Lower lobe of right lung (tissue), 2 donors: ENCODE data around the gene PTPRT. TPM values are rescaled to one million over a fixed set of nuclear protein-coding genes. Genes with fewer than 3 reads are reported as not detected.

Source experiments
- ATAC-seq, 2 donors: fragments of 200-7000 bp; cut with Tn5 transposase; one replicate each; pipeline ENCODE4 v1.9.1; 2020 to 2022; ENCODE audit warnings: mild to moderate bottlenecking in 2 of 2, moderate library complexity in 2 of 2
- DNase-seq: peaks from one replicate; pipeline ENCODE4 v3.0.0-alpha.2; 2020
- H3K27ac ChIP-seq: fragments of 200-600 bp; one replicate; pipeline ENCODE4 v1.8.0; 2022
- H3K27me3 ChIP-seq: fragments of 200-600 bp; one replicate; pipeline ENCODE4 v1.8.0; 2022; ENCODE audit warnings: low read depth
- H3K36me3 ChIP-seq: fragments of 200-600 bp; one replicate; pipeline ENCODE4 v1.8.0; 2022; ENCODE audit warnings: mild to moderate bottlenecking
- H3K4me1 ChIP-seq: fragments of 200-600 bp; one replicate; pipeline ENCODE4 v1.8.0; 2022
- H3K4me3 ChIP-seq: fragments of 200-600 bp; one replicate; pipeline ENCODE4 v1.8.0; 2022; ENCODE audit warnings: mild to moderate bottlenecking
- H3K9me3 ChIP-seq: fragments of 200-600 bp; one replicate; pipeline ENCODE4 v1.8.0; 2022
- intact Hi-C: fragments of 100-400 bp; cut with DNase I; formaldehyde crosslinking; loops from one replicate; pipeline ENCODE4 v1.11.0; 2022
- total RNA-seq: library from RNA; stranded (reverse); fragmentation: NEBNext Ultra II Directional; extraction: Animal tissue kit (Norgen Biotek cat#: 25700); gene quantifications from one replicate; pipeline ENCODE4 v1.2.1, GENCODE V29; 2021
- TF ChIP-seq, protein P1 (sequence below): fragments of 200-600 bp; IDR thresholded peaks from one replicate; pipeline ENCODE4 v1.8.0; 2022; ENCODE audit warnings: antibody characterized with exemption, mild to moderate bottlenecking
- donor health status: DM: no; HTN: yes; CAD: no; lungs with severe emphysema.

The PTPRT gene
- total RNA-seq, 1 donor from 2014 or later, result 8.0 TPM

GRCh38 chr20:42752620-42753019, 437.1 kb downstream of the PTPRT start:
- Histone ChIP-seq H3K36me3 (no peaks in the 10 kb centered on the region), H3K27ac (no peak overlapping the region), H3K9me3 (no peaks in the 10 kb centered on the region), H3K4me1 (peaks cover 4% of the 10 kb centered on the region), H3K27me3 (no peaks in the 10 kb centered on the region), H3K4me3 (no peak overlapping the region)
- ATAC-seq, result peak; percentile 52 to 75
- TF ChIP-seq, protein P1, sequence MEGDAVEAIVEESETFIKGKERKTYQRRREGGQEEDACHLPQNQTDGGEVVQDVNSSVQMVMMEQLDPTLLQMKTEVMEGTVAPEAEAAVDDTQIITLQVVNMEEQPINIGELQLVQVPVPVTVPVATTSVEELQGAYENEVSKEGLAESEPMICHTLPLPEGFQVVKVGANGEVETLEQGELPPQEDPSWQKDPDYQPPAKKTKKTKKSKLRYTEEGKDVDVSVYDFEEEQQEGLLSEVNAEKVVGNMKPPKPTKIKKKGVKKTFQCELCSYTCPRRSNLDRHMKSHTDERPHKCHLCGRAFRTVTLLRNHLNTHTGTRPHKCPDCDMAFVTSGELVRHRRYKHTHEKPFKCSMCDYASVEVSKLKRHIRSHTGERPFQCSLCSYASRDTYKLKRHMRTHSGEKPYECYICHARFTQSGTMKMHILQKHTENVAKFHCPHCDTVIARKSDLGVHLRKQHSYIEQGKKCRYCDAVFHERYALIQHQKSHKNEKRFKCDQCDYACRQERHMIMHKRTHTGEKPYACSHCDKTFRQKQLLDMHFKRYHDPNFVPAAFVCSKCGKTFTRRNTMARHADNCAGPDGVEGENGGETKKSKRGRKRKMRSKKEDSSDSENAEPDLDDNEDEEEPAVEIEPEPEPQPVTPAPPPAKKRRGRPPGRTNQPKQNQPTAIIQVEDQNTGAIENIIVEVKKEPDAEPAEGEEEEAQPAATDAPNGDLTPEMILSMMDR, result no peak
- intact Hi-C loops, result no loop called here
- DNase-seq, result no peak

DNA sequence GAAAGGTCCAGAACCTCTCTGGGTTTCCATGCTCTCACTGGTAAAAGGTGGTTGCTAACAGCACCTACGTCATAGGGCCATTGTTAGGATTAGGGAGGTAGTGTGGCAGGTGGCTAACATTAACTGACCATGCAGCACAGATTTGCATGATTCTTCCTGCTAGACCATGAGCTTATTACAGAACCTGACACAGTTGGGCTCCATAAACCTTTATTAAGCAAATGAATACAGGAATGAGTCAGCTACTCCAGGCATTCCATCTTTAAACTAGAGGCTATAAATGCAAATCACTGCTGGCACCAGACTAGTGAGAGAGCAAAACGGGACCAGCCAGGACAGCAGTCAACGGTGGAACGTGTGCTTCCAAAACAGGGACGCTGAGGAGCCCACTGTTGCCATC, 440.1 kb downstream of the PTPRT start:
- intact Hi-C loops, result no loop called here
- H3K27me3 ChIP-seq, result no peaks in the 10 kb centered on the region

GRCh38 chr20:42747765-42748411, 441.8 kb downstream of the PTPRT start:
- Histone ChIP-seq H3K27ac (no peak overlapping the region), H3K27me3 (no peaks in the 10 kb centered on the region), H3K9me3 (no peaks in the 10 kb centered on the region), H3K4me1 (no peaks in the 10 kb centered on the region), H3K4me3 (no peak overlapping the region), H3K36me3 (no peaks in the 10 kb centered on the region)
- intact Hi-C loops, result no loop called here
- TF ChIP-seq, protein P1, result no peak
- DNase-seq (no peak), ATAC-seq (no peak)

More for the DNA sequence above, 440.1 kb downstream of the PTPRT start:
- Histone ChIP-seq H3K4me3 (no peak overlapping the region), H3K4me1 (no peaks in the 10 kb centered on the region), H3K9me3 (no peaks in the 10 kb centered on the region), H3K36me3 (no peaks in the 10 kb centered on the region), H3K27ac (no peak overlapping the region)
- TF ChIP-seq, protein P1, result no peak
- DNase-seq, result no peak
- ATAC-seq, result no peak

- Histone ChIP-seq H3K27ac (no peak overlapping the region), H3K36me3 (no peaks in the 10 kb centered on the region), H3K4me1 (no peaks in the 10 kb centered on the region), H3K4me3 (no peak overlapping the region), H3K27me3 (no peaks in the 10 kb centered on the region), H3K9me3 (no peaks in the 10 kb centered on the region)
- TF ChIP-seq, protein P1, result no peak
- ATAC-seq, result no peak
- intact Hi-C loops, result no loop called here
- no peak for DNase-seq
Observed at GRCh38 chr20:42744756-42745465, 444.8 kb downstream of the PTPRT start.

GRCh38 chr20:42742926-42743325, 446.8 kb downstream of the PTPRT start:
- Histone ChIP-seq H3K4me3 (no peak overlapping the region), H3K4me1 (no peaks in the 10 kb centered on the region), H3K9me3 (no peaks in the 10 kb centered on the region), H3K27ac (no peak overlapping the region), H3K27me3 (no peaks in the 10 kb centered on the region), H3K36me3 (no peaks in the 10 kb centered on the region)
- TF ChIP-seq, protein P1, result no peak
- DNase-seq (no peak), ATAC-seq (no peak)
- intact Hi-C loops, result no loop called here
